ENCODE results near the gene MOV10.

The MOV10 gene

DNA sequence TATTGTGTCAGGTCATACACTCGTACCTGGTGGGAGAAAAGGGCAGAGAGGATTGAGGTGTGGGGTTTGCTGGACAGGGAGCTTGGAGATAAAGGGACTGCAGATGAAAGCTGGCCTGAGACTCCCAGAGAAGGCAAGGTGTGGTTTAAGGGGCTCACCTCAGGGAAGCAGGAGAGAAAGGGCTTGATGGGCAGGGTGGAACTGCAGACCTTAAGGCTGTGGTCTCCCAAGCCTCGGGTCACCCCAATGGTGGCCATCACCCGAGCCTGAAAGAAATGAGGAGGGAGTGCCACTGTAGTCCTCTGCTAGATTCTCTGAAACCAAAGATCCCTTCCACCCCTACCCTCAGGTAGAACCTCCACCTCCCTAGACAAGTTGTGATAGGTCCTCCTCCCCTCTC is 36.1 kb downstream of the MOV10 start:
- Histone ChIP-seq H3K9me3 (no peaks in the 10 kb centered on the region), H3K27ac (no peak overlapping the region), H3K36me3 (no peaks in the 10 kb centered on the region), H3K27me3 (no peaks in the 10 kb centered on the region), H3K4me3 (no peak overlapping the region), H3K4me1 (peaks cover 0 to 33% (median 25%) of the 10 kb centered on the region in 4 donors)
- no peak for DNase-seq
- intact Hi-C loops (cut with DNase I; ENCODE audit: low total_unique reads): loop anchor here (10.0 kb wide), 1 partner anchor 244 kb away; the partner anchor contains the start of gene SLC16A1
- TF ChIP-seq, protein P1, sequence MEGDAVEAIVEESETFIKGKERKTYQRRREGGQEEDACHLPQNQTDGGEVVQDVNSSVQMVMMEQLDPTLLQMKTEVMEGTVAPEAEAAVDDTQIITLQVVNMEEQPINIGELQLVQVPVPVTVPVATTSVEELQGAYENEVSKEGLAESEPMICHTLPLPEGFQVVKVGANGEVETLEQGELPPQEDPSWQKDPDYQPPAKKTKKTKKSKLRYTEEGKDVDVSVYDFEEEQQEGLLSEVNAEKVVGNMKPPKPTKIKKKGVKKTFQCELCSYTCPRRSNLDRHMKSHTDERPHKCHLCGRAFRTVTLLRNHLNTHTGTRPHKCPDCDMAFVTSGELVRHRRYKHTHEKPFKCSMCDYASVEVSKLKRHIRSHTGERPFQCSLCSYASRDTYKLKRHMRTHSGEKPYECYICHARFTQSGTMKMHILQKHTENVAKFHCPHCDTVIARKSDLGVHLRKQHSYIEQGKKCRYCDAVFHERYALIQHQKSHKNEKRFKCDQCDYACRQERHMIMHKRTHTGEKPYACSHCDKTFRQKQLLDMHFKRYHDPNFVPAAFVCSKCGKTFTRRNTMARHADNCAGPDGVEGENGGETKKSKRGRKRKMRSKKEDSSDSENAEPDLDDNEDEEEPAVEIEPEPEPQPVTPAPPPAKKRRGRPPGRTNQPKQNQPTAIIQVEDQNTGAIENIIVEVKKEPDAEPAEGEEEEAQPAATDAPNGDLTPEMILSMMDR (IDR thresholded peaks at IDR 0.05): no peak

DNA sequence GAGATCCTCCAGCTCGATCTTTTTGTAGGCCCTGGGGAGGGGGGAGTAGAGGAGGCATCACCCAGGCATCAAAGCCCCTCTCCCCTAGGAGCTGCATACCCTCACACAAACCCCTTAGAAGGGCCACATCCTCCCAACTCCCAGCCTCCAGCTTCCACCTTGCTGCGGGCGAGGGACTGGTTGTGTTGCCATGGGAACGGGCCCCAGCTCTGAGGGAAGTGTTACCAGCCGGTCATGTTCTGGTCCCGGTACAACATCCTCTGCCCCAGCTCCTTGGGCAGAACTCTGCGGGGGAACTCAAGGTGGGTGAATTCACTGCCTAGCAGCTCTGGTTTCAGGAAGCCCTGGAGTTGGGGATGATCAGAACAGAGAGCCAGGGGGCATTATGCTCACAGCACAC is 36.6 kb downstream of the MOV10 start:
- TF ChIP-seq, protein P1 (IDR thresholded peaks at IDR 0.05): no peak
- H3K9me3 ChIP-seq: no peaks in the 10 kb centered on the region
- H3K4me1 ChIP-seq: peaks cover 0 to 34% (median 23%) of the 10 kb centered on the region in 4 donors
- H3K27ac ChIP-seq: no peak overlapping the region
- H3K36me3 ChIP-seq: no peaks in the 10 kb centered on the region
- intact Hi-C loops (cut with DNase I; ENCODE audit: low total_unique reads): loop anchor here (10.0 kb wide), 1 partner anchor 244 kb away; the partner anchor contains the start of gene SLC16A1
- peak in 1 of 2 donors; percentile 59 for DNase-seq
- H3K27me3 ChIP-seq: no peaks in the 10 kb centered on the region
- no peak overlapping the region for H3K4me3 ChIP-seq

DNA sequence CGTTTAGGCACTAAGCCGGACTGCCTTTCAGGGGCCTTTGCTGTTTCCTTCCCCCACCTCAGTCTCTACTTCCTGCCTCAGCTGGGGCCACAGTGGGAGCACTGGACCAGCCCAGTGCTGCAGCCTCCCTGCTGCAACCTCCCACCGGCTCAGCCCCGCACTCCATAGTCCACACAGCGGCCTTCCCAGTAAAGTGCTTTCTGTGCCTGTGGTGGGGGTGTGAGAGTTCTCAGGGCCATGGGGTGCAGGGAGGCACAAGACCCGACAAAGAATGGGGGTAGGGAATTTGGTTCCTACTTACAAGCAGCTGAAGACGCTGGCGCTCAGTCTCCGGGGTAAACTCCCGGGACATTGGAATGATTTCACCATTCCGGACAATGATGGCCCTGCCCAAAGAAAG is 37.2 kb downstream of the MOV10 start:
- no peak for DNase-seq
- Histone ChIP-seq H3K27ac (no peak overlapping the region), H3K4me3 (no peak overlapping the region), H3K36me3 (no peaks in the 10 kb centered on the region), H3K27me3 (no peaks in the 10 kb centered on the region), H3K4me1 (peaks cover 0 to 39% (median 23%) of the 10 kb centered on the region in 4 donors), H3K9me3 (no peaks in the 10 kb centered on the region)
- intact Hi-C loops (cut with DNase I; ENCODE audit: low total_unique reads): loop anchor here (10.0 kb wide), 1 partner anchor 243 kb away; the partner anchor contains the start of gene SLC16A1
- TF ChIP-seq, protein P1 (IDR thresholded peaks at IDR 0.05): no peak

DNA sequence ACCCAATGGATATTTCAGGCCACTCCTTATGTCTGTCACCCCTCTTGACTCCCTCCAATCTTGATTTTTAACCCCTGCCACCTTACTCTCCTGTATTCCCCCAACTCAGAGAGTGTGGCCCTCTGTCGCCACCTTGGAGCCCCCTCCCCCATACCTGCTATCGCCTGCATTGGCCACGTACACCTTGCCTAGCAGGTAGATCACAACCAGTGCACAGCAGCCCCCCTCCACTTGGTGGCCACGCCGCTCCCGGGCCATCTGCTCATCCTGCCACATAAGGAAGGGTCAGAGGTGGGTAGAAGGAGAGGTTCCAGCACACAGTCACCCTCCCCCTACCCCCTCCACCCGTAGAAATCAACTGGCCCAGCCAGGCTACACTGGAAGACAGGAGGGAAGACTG is 37.7 kb downstream of the MOV10 start:
- Histone ChIP-seq H3K36me3 (no peaks in the 10 kb centered on the region), H3K27ac (no peak overlapping the region), H3K9me3 (no peaks in the 10 kb centered on the region), H3K4me3 (no peak overlapping the region), H3K4me1 (peaks cover 0 to 39% (median 23%) of the 10 kb centered on the region in 4 donors), H3K27me3 (no peaks in the 10 kb centered on the region)
- DNase-seq: peak in 1 of 2 donors; percentile 38
- TF ChIP-seq, protein P1 (IDR thresholded peaks at IDR 0.05): no peak
- intact Hi-C loops (cut with DNase I; ENCODE audit: low total_unique reads): loop anchor here (10.0 kb wide), 1 partner anchor 243 kb away; the partner anchor contains the start of gene SLC16A1

DNA sequence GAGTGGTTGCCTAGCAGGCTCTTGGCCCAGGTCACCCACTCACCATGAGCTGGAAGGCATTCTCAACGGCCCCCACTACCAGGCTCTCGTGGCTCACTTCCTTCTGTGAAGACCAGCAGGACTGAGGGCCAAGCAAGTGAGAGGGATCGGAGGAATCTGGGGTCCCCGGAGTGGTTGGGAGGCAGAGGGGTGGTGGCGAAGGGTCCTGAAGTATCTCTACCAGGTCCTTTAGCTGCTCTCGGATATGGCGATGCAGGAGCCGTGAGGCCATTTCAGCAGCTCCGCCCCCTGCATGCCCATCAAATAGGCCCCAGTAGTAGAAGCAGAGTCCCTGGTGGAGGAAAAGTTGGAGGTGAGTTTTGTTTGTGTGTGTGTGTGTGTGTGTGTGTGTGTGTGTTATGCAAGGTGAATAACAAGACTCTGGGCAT is 38.3 kb downstream of the MOV10 start:
- H3K36me3 ChIP-seq: no peaks in the 10 kb centered on the region
- peaks cover 0 to 35% (median 20%) of the 10 kb centered on the region in 4 donors for H3K4me1 ChIP-seq
- no peak overlapping the region for H3K4me3 ChIP-seq
- TF ChIP-seq, protein P1 (IDR thresholded peaks at IDR 0.05): no peak
- H3K9me3 ChIP-seq: no peaks in the 10 kb centered on the region
- H3K27ac ChIP-seq: no peak overlapping the region
- no peaks in the 10 kb centered on the region for H3K27me3 ChIP-seq
- intact Hi-C loops (cut with DNase I; ENCODE audit: low total_unique reads): loop anchor here (10.0 kb wide), 1 partner anchor 242 kb away; the partner anchor contains the start of gene SLC16A1
- peak in 1 of 2 donors; percentile 51 for DNase-seq
